H1 (cell line): ENCODE measurements around the gene LCN15. TPM values are rescaled to one million over a fixed set of nuclear protein-coding genes. Genes with fewer than 3 reads are reported as not detected.

Experiments used
- CTCF ChIA-PET: fragments of 300-600 bp; sonication (Branson Sonifier 250); formaldehyde crosslinking; loops from one replicate; lab custom pipeline; 2021; ENCODE audit not compliant: partially characterized antibody; lab: Charles Lee
- POLR2A ChIA-PET: fragments of 300-600 bp; sonication (Branson Sonifier 250); formaldehyde crosslinking; loops from one replicate; lab custom pipeline; 2021; ENCODE audit warnings: inconsistent platforms; ENCODE audit not compliant: partially characterized antibody; lab: Charles Lee
- DNase-seq, 2 experiments: peaks; one replicate each; pipeline versions ENCODE4 v3.0.0 to v3.0.0-alpha.2; 2010 to 2022; ENCODE audit warnings: low spot score in 2 of 2, low read depth in 1 of 2, mixed read lengths in 1 of 2
- FAIRE-seq: peaks from 2 replicates; lab custom pipeline; 2011; peaks lifted over from hg19 to GRCh38; lab: Jason Lieb, UNC
- H2AFZ ChIP-seq: 2 replicates; pipeline ENCODE4 v1.8.1; 2012; ENCODE audit warnings: low read length, inconsistent platforms
- H2AK5ac ChIP-seq: 2 replicates; pipeline ENCODE4 v1.6.1; 2013; ENCODE audit warnings: low read depth, low read length
- H2BK120ac ChIP-seq: replicated peaks from 2 replicates; pipeline ENCODE3; 2013; ENCODE audit warnings: low read depth, low read length, inconsistent platforms
- H2BK12ac ChIP-seq: 2 replicates; pipeline ENCODE4 v1.6.1; 2013; ENCODE audit warnings: low read depth, low read length
- H2BK15ac ChIP-seq: 2 replicates; pipeline ENCODE4 v1.6.1; 2013; ENCODE audit warnings: low read length
- H2BK20ac ChIP-seq: 2 replicates; pipeline ENCODE4 v1.6.1; 2013; ENCODE audit warnings: low read length
- H2BK5ac ChIP-seq: 2 replicates; pipeline ENCODE4 v1.6.1; 2013; ENCODE audit warnings: low read depth, low read length
- H3K14ac ChIP-seq: 2 replicates; pipeline ENCODE4 v1.6.1; 2013; ENCODE audit warnings: inconsistent platforms; ENCODE audit not compliant: insufficient read length
- H3K18ac ChIP-seq: 2 replicates; pipeline ENCODE4 v1.6.1; 2013; ENCODE audit warnings: low read length; ENCODE audit errors: extremely low read depth
- H3K23ac ChIP-seq: 2 replicates; pipeline ENCODE4 v1.6.1; 2013; ENCODE audit warnings: inconsistent platforms; ENCODE audit not compliant: insufficient read length
- H3K23me2 ChIP-seq: 2 replicates; pipeline ENCODE4 v1.6.1; 2013; ENCODE audit warnings: low read depth, low read length
- H3K27ac ChIP-seq: 2 replicates; pipeline ENCODE4 v1.6.1; 2011; ENCODE audit warnings: low read depth, low read length, inconsistent platforms
- H3K27me3 ChIP-seq, 4 experiments: replicated peaks in 1 of 4; 1 replicate in 1 of 4; 2 replicates in 3 of 4; pipeline versions ENCODE4 v1.6.1 to v1.8.1; 2011 to 2013; ENCODE audit warnings: low read length in 3 of 4, mild to moderate bottlenecking in 3 of 4, inconsistent platforms in 2 of 4, mixed read lengths in 2 of 4, moderate library complexity in 1 of 4; ENCODE audit not compliant: control insufficient read depth in 3 of 4, insufficient read depth in 3 of 4; ENCODE audit errors: extremely low read depth in 1 of 4
- H3K36me3 ChIP-seq, 4 experiments: 2 replicates each; pipeline versions ENCODE4 v1.6.1 to v1.8.1; 2011 to 2013; ENCODE audit warnings: mild to moderate bottlenecking in 4 of 4, low read length in 3 of 4, moderate library complexity in 2 of 4, control low read depth in 1 of 4, inconsistent platforms in 1 of 4; ENCODE audit not compliant: insufficient read depth in 4 of 4, control insufficient read depth in 2 of 4
- H3K4ac ChIP-seq: replicated peaks from 2 replicates; pipeline ENCODE3; 2013; ENCODE audit warnings: low read length, low read depth, mixed read lengths, inconsistent platforms; ENCODE audit not compliant: insufficient read length
- H3K4me1 ChIP-seq, 4 experiments: replicated peaks in 1 of 4; 1 replicate in 1 of 4; 2 replicates in 3 of 4; pipeline versions ENCODE4 v1.6.1 to v1.8.1; 2011 to 2013; ENCODE audit warnings: low read length in 3 of 4, inconsistent platforms in 2 of 4, mixed read lengths in 1 of 4; ENCODE audit not compliant: insufficient read depth in 4 of 4, control insufficient read depth in 3 of 4
- H3K4me2 ChIP-seq, 2 experiments: 2 replicates each; pipeline versions ENCODE4 v1.6.1 to v1.8.1; 2011 to 2013; ENCODE audit warnings: low read depth in 2 of 2, low read length in 2 of 2, control low read depth in 1 of 2, inconsistent platforms in 1 of 2, mild to moderate bottlenecking in 1 of 2; ENCODE audit not compliant: insufficient read depth in 1 of 2
- H3K4me3 ChIP-seq, 4 experiments: fragments of 200-600, 300-600 bp in 1 of 4; sonication (generic), shearing (Covaris generic), sonication (Bioruptor Twin) in 1 of 4; 2 replicates each; pipeline versions ENCODE4 v1.5.1 to v1.8.1; 2011 to 2016; ENCODE audit warnings: low read length in 4 of 4, low read depth in 3 of 4, control low read depth in 2 of 4, inconsistent platforms in 2 of 4, mild to moderate bottlenecking in 2 of 4, mixed read lengths in 1 of 4, moderate library complexity in 1 of 4; ENCODE audit not compliant: insufficient read depth in 2 of 4; ENCODE audit errors: extremely low read depth in 1 of 4
- H3K56ac ChIP-seq: replicated peaks from 2 replicates; pipeline ENCODE3; 2013; ENCODE audit warnings: low read depth, mild to moderate bottlenecking, mixed read lengths, low read length, inconsistent platforms; ENCODE audit not compliant: insufficient read length
- H3K79me1 ChIP-seq: 2 replicates; pipeline ENCODE4 v1.6.1; 2013; ENCODE audit warnings: low read depth, low read length, control low read depth
- H3K79me2 ChIP-seq, 2 experiments: 2 replicates each; pipeline versions ENCODE4 v1.6.1 to v1.8.1; 2012 to 2013; ENCODE audit warnings: low read length in 2 of 2, mild to moderate bottlenecking in 2 of 2, inconsistent platforms in 1 of 2; ENCODE audit not compliant: insufficient read depth in 2 of 2, control insufficient read depth in 1 of 2
- H3K9ac ChIP-seq, 4 experiments: replicated peaks in 1 of 4; 1 replicate in 1 of 4; 2 replicates in 3 of 4; pipeline versions ENCODE4 v1.6.1 to v1.8.1; 2011 to 2013; ENCODE audit warnings: low read depth in 3 of 4, low read length in 3 of 4, control low read depth in 2 of 4, mild to moderate bottlenecking in 2 of 4, moderate library complexity in 2 of 4, inconsistent platforms in 1 of 4; ENCODE audit errors: extremely low read depth in 1 of 4
- H3K9me3 ChIP-seq, 2 experiments: 2 replicates each; pipeline versions ENCODE4 v1.6.1 to v1.8.1; 2012 to 2013; ENCODE audit warnings: mild to moderate bottlenecking in 2 of 2, moderate library complexity in 2 of 2, control low read depth in 1 of 2, inconsistent platforms in 1 of 2, low read depth in 1 of 2, low read length in 1 of 2, mixed read lengths in 1 of 2; ENCODE audit not compliant: insufficient read depth in 2 of 2
- H4K20me1 ChIP-seq, 2 experiments: replicated peaks in 1 of 2; 2 replicates each; pipeline versions ENCODE3 to v1.8.1; 2011 to 2013; ENCODE audit warnings: inconsistent platforms in 2 of 2, low read length in 2 of 2, mild to moderate bottlenecking in 1 of 2; ENCODE audit not compliant: insufficient read depth in 2 of 2, control insufficient read depth in 1 of 2
- H4K5ac ChIP-seq: 2 replicates; pipeline ENCODE4 v1.6.1; 2013; ENCODE audit warnings: low read length, low read depth, mixed read lengths, inconsistent platforms; ENCODE audit not compliant: insufficient read length
- H4K8ac ChIP-seq: 2 replicates; pipeline ENCODE4 v1.8.0; 2013; ENCODE audit warnings: mild to moderate bottlenecking, moderate library complexity, low read length, inconsistent platforms; ENCODE audit not compliant: insufficient read depth; ENCODE audit errors: extremely low read depth
- H4K91ac ChIP-seq: replicated peaks from 2 replicates; pipeline ENCODE3; 2013; ENCODE audit warnings: low read length, mixed read lengths, inconsistent platforms; ENCODE audit not compliant: insufficient read length
- CBX5 ChIP-seq: fragments of 300-800, 300-1000 bp; sonication (generic); IDR thresholded peaks from 2 replicates; pipeline ENCODE4 v1.7.1; 2016; ENCODE audit warnings: antibody characterized with exemption, low read length, low read depth
- CHD1 ChIP-seq: IDR thresholded peaks from 2 replicates; pipeline ENCODE4 v1.6.1; 2012; ENCODE audit warnings: low read depth, low read length, improper control_type of control experiment
- CREB1 ChIP-seq: IDR thresholded peaks from 2 replicates; pipeline ENCODE4 v1.6.1; 2012; ENCODE audit warnings: inconsistent platforms
- FOSL1 ChIP-seq: IDR thresholded peaks from 2 replicates; pipeline ENCODE4 v1.6.1; 2011; ENCODE audit warnings: mild to moderate bottlenecking, low read depth, low read length, moderate library complexity; ENCODE audit not compliant: insufficient read depth
- KDM1A ChIP-seq: fragments of 200-600, 300-600 bp; sonication (generic); IDR thresholded peaks from 2 replicates; pipeline ENCODE4 v1.7.1; 2016; ENCODE audit warnings: mild to moderate bottlenecking, low read length, borderline replicate concordance
- MAX ChIP-seq: IDR thresholded peaks from 2 replicates; pipeline ENCODE4 v1.6.1; 2012; ENCODE audit warnings: inconsistent platforms
- POLR2AphosphoS5 ChIP-seq: IDR thresholded peaks from 2 replicates; pipeline ENCODE4 v1.6.1; 2011; ENCODE audit warnings: low read depth, low read length
- RNF2 ChIP-seq: fragments of 200-900, 300-1000 bp; sonication (generic); IDR thresholded peaks from 2 replicates; pipeline ENCODE4 v1.7.1; 2016; ENCODE audit warnings: borderline replicate concordance, low read depth, mild to moderate bottlenecking, antibody characterized with exemption, low read length; ENCODE audit not compliant: poor library complexity, severe bottlenecking; ENCODE audit errors: missing control alignments
- SIN3A ChIP-seq, 2 experiments: IDR thresholded peaks in 1 of 2; conservative IDR thresholded peaks in 1 of 2; 2 replicates each; pipeline ENCODE4 v1.6.1; 2011 to 2012; ENCODE audit warnings: low read length in 2 of 2, improper control_type of control experiment in 1 of 2, low read depth in 1 of 2, mild to moderate bottlenecking in 1 of 2
- TAF1 ChIP-seq: IDR thresholded peaks from 2 replicates; pipeline ENCODE4 v1.6.1; 2011; ENCODE audit warnings: mild to moderate bottlenecking, low read depth, low read length
- TAF7 ChIP-seq: optimal IDR thresholded peaks from 2 replicates; pipeline ENCODE3; 2011; ENCODE audit warnings: low read depth, mild to moderate bottlenecking, inconsistent platforms, low read length, moderate library complexity, borderline replicate concordance
- TCF12 ChIP-seq: IDR thresholded peaks from 2 replicates; pipeline ENCODE4 v1.6.1; 2011; ENCODE audit warnings: low read depth, mild to moderate bottlenecking, low read length
- WGBS, 2 experiments: shearing (Covaris generic) in 1 of 2; methylation state at CpG; one replicate each; pipeline versions ENCODE4 v1.1.6 to v1.1.7; 2013 to 2015; ENCODE audit warnings: low lambda C conversion rate in 2 of 2, mixed read lengths in 2 of 2, inconsistent platforms in 1 of 2, low coverage in 1 of 2, missing lambda C conversion rate in 1 of 2; ENCODE audit not compliant: insufficient replicate concordance in 2 of 2, insufficient coverage in 1 of 2, insufficient read length in 1 of 2; ENCODE audit errors: extremely low coverage in 1 of 2, missing lambda C conversion rate in 1 of 2; 5-methylcytosine and 5-hydroxymethylcytosine counted together
- polyA plus RNA-seq, 7 experiments: library from polyadenylated mRNA; depleted of rRNA in 3 of 7; stranded (reverse) in 5 of 7; unstranded in 2 of 7; fragments of >200 nt in 5 of 7; fragments of 200-250 nt in 2 of 7; gene quantifications; 1 replicate in 5 of 7; 2 replicates in 1 of 7; 4 replicates in 1 of 7; pipeline versions ENCODE4 v1.2.1 to v1.2.3, GENCODE V29; 2011 to 2013; ENCODE audit warnings: missing spikeins in 2 of 7, mixed read lengths in 2 of 7
- total RNA-seq: library from RNA; stranded (reverse); fragmentation: NEBNext Ultra II Directional; extraction: Animal tissue kit (Norgen Biotek cat#: 25700); gene quantifications from 2 replicates; pipeline ENCODE4 v1.2.1, GENCODE V29; 2021

LCN15 gene
- total and polyA plus RNA-seq, 2 of the 8 experiments (the other 6 are each of a cell fraction or from before 2014, with no cell fraction given): 0.08 to 0.47 TPM

DNA sequence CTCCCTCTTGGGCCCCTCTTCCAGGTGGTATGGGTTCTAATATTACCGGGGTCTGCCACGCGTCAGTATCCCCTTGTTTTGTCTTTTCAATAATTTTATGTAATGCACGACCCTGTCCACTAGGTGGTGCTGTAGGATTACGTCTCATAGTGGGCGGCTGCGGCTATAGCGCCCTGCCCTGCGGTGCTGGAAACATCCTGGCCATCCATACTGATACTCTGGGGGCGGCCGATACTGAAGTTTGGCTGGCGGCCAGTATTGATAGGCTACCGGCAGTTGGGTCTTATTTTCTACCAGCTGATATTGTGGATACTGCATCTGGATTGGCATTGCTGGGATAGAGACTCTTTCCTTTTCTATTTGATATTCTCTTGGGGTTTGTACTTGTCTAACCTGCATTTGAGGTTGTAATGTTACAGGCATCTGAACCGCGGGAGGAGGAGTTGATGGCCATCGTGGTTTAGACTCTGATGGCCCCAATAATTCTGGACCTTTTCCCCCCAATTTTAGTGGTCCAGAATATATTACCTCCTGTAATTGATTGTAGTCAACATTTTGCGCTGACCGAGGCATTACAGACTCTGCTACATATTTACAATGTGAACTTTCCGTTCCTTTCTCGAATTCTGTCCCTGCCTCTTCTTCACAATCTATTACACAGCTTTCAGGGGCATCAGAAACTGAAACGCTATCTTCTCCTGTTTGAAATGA is 23.5 kb upstream of the LCN15 start:
- Histone ChIP-seq H4K5ac (no peak overlapping the region), H4K20me1 (peaks cover 0 to 4% of the 10 kb centered on the region in 2 experiments), H2BK5ac (no peak overlapping the region), H3K9ac (no peak overlapping the region), H3K14ac (no peak overlapping the region), H2BK12ac (no peak overlapping the region), H2BK20ac (no peak overlapping the region), H3K23me2 (no peaks in the 10 kb centered on the region; the same call in 1 of the 2 replicates), H2BK15ac (no peak overlapping the region), H3K4me2 (no peak overlapping the region), H2AK5ac (no peak overlapping the region), H3K79me1 (no peaks in the 10 kb centered on the region), H3K4me3 (no peak overlapping the region), H3K27me3 (no peaks in the 10 kb centered on the region), H2BK120ac (no peak overlapping the region), H3K56ac (no peak overlapping the region), H3K23ac (no peak overlapping the region), H3K9me3 (no peaks in the 10 kb centered on the region), H2AFZ (no peak overlapping the region), H3K36me3 (no peaks in the 10 kb centered on the region), H3K18ac (no peak overlapping the region; the same call in 1 of the 2 replicates), H4K8ac (no peak overlapping the region), H4K91ac (no peak overlapping the region), H3K4ac (no peak overlapping the region), H3K27ac (no peak overlapping the region), H3K4me1 (peaks cover 0 to 7% (median 2%) of the 10 kb centered on the region in 4 experiments; a peak in 3 of 7 replicates), H3K79me2 (no peaks in the 10 kb centered on the region)
- DNase-seq (peak in 1 of 2 experiments; percentile 84), FAIRE-seq (no peak)
- WGBS, 2 experiments: 40% methylated on average over 21 of the region's 21 CpGs; no CpG with 5 or more reads in 1 of the 2 experiments
- ChIA-PET CTCF (interaction anchor here (0.6 to 4.3 kb wide), 20 partner anchors 8 to 814 kb away, joined by 3 to 37 read pairs (median 4); partner anchors contain the start of genes AJM1 and LCN8), POLR2A (no interaction called here)
- TF ChIP-seq KDM1A (no peak), TAF7 (peak; percentile 38), TCF12 (no peak), CREB1 (peak; percentile 55), CHD1 (no peak), TAF1 (no peak), CBX5 (no peak), FOSL1 (no peak), SIN3A (conservative IDR thresholded peaks at IDR 0.05 in 1 of 2, IDR thresholded peaks at IDR 0.05 in 1 of 2; ENCODE audit: low read depth in 1 of 2, low read length in 2 of 2) (0 out of 4 replicates have a peak, but pooled peaks of 1 of the 2 experiments have one; percentile 37), POLR2AphosphoS5 (no peak), MAX (0 out of 2 replicates have a peak, but pooled peaks have one; percentile 22), RNF2 (no peak)
